Spinal cord (tissue), 10 donors: ENCODE results near the gene PLS1. TPM values are rescaled to one million over a fixed set of nuclear protein-coding genes. Genes with fewer than 3 reads are reported as not detected.

ENCODE experiments used
- DNase-seq, 6 donors: peaks; one replicate each; pipeline versions ENCODE4 v3.0.0 to v3.0.0-alpha.2; 2013 to 2015; ENCODE audit warnings: low spot score in 6 of 6, low read depth in 4 of 6
- H3K27ac ChIP-seq: one replicate; pipeline ENCODE4 v1.5.1; 2013; ENCODE audit warnings: low read depth, low read length, control low read depth
- H3K27me3 ChIP-seq: one replicate; pipeline ENCODE4 v1.6.1; 2013; ENCODE audit warnings: low read length; ENCODE audit not compliant: control insufficient read depth, insufficient read depth
- H3K36me3 ChIP-seq: one replicate; pipeline ENCODE4 v1.6.1; 2013; ENCODE audit warnings: low read length; ENCODE audit not compliant: control insufficient read depth, insufficient read depth
- H3K4me1 ChIP-seq: one replicate; pipeline ENCODE4 v1.6.1; 2013; ENCODE audit warnings: low read length; ENCODE audit not compliant: control insufficient read depth, insufficient read depth
- H3K4me3 ChIP-seq: one replicate; pipeline ENCODE4 v1.5.1; 2013; ENCODE audit warnings: low read depth, low read length, control low read depth
- H3K9me3 ChIP-seq: one replicate; pipeline ENCODE4 v1.6.1; 2013; ENCODE audit warnings: low read length; ENCODE audit not compliant: control insufficient read depth, insufficient read depth
- WGBS: methylation state at CpG from one replicate; pipeline ENCODE4 v1.1.5; 2013; ENCODE audit warnings: missing lambda C conversion rate; ENCODE audit not compliant: insufficient coverage; 5-methylcytosine and 5-hydroxymethylcytosine counted together
- polyA plus RNA-seq, 2 donors: library from polyadenylated mRNA; unstranded; fragments of 120-200 nt; gene quantifications; one replicate each; pipeline ENCODE4 v1.2.1, GENCODE V29; 2013; ENCODE audit not compliant: insufficient read length in 2 of 2
- total RNA-seq, 2 donors: library from RNA; depleted of rRNA in 1 of 2; stranded (reverse); fragments of 120-200 nt in 1 of 2; fragments of >200 nt in 1 of 2; gene quantifications; one replicate each; pipeline versions ENCODE4 v1.2.3 to v1.2.4, GENCODE V29; 2013 to 2014
- donor health status: healthy.

Gene PLS1
- total and polyA plus RNA-seq, 4 donors, result 3.1 to 4.7 (median 3.6) TPM

GRCh38 chr3:142646020-142646785 is 50.0 kb downstream of the PLS1 start:
- Histone ChIP-seq H3K27me3 (no peaks in the 10 kb centered on the region), H3K36me3 (no peaks in the 10 kb centered on the region)
- 89% methylated on average over 3 of the region's 5 CpGs for WGBS

GRCh38 chr3:142647856-142648255 is 51.7 kb downstream of the PLS1 start:
- no peak for DNase-seq
- 75% methylated on average over 1 of the region's 1 CpG for WGBS
- H3K4me1 ChIP-seq, result no peaks in the 10 kb centered on the region
- no peak overlapping the region for H3K27ac ChIP-seq
- no peaks in the 10 kb centered on the region for H3K9me3 ChIP-seq
- no peak overlapping the region for H3K4me3 ChIP-seq
- no peaks in the 10 kb centered on the region for H3K27me3 ChIP-seq
- H3K36me3 ChIP-seq, result no peaks in the 10 kb centered on the region

More at GRCh38 chr3:142646020-142646785, 50.0 kb downstream of the PLS1 start:
- H3K4me1 ChIP-seq, result no peaks in the 10 kb centered on the region
- H3K4me3 ChIP-seq, result no peak overlapping the region
- H3K27ac ChIP-seq, result no peak overlapping the region
- no peak for DNase-seq
- H3K9me3 ChIP-seq, result no peaks in the 10 kb centered on the region

DNA sequence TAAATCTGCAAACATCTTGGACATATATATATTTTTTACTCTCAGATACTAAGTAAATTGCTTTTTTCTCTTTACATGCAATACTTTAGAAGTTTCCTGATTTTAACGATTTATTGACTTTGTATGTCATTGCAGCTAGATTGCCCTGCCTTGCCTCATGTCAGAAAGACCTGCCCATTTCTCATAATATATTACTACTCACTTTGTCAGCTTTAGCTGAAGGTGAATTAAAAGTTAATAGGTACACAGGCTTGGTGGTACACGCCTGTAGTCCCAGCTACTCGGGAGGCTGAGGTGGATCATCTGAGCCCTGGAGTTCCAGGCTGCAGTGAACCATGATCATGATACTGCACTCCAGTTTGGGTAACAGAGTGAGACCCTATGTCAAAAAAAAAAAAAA is 52.8 kb downstream of the PLS1 start:
- Histone ChIP-seq H3K4me3 (no peak overlapping the region), H3K27me3 (no peaks in the 10 kb centered on the region), H3K4me1 (no peaks in the 10 kb centered on the region), H3K36me3 (no peaks in the 10 kb centered on the region), H3K9me3 (no peaks in the 10 kb centered on the region), H3K27ac (no peak overlapping the region)
- 75% methylated on average over 2 of the region's 3 CpGs for WGBS
- DNase-seq, result no peak

GRCh38 chr3:142650001-142650693 is 54.0 kb downstream of the PLS1 start:
- Histone ChIP-seq H3K4me1 (no peaks in the 10 kb centered on the region), H3K4me3 (no peak overlapping the region), H3K9me3 (no peaks in the 10 kb centered on the region), H3K27me3 (no peaks in the 10 kb centered on the region), H3K36me3 (no peaks in the 10 kb centered on the region), H3K27ac (no peak overlapping the region)
- DNase-seq, result peak in 2 of 6 donors; percentile 6 to 7
- WGBS, result 19% methylated on average over 2 of the region's 6 CpGs

DNA sequence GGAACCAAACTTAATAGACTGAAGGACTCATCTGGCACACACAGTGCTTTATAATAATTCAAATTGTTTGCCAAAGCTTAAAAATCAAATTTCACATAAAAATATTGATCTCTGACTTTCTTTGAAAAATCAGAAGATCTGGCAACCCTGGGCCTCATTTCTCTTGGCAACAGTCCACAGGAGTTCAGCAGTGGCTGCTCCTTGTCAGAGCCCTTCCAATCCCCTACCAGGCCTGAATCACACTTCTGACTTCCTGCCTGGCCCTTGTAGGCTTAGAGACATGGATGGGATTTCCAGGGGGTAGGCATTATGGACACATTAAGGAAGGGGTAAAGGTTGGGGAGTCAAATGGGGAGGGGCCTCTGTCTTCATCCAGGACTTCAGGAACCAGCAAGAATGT is 55.5 kb downstream of the PLS1 start:
- H3K4me1 ChIP-seq, result no peaks in the 10 kb centered on the region
- H3K27me3 ChIP-seq, result no peaks in the 10 kb centered on the region
- H3K4me3 ChIP-seq, result no peak overlapping the region
- DNase-seq, result no peak
- no peaks in the 10 kb centered on the region for H3K9me3 ChIP-seq
- no peaks in the 10 kb centered on the region for H3K36me3 ChIP-seq
- H3K27ac ChIP-seq, result no peak overlapping the region

GRCh38 chr3:142652826-142653292 is 56.7 kb downstream of the PLS1 start:
- no peaks in the 10 kb centered on the region for H3K36me3 ChIP-seq
- 100% methylated on average over 1 of the region's 8 CpGs for WGBS
- H3K27me3 ChIP-seq, result no peaks in the 10 kb centered on the region
- DNase-seq, result no peak
- no peaks in the 10 kb centered on the region for H3K4me1 ChIP-seq
- no peak overlapping the region for H3K4me3 ChIP-seq
- no peaks in the 10 kb centered on the region for H3K9me3 ChIP-seq
- H3K27ac ChIP-seq, result no peak overlapping the region

DNA sequence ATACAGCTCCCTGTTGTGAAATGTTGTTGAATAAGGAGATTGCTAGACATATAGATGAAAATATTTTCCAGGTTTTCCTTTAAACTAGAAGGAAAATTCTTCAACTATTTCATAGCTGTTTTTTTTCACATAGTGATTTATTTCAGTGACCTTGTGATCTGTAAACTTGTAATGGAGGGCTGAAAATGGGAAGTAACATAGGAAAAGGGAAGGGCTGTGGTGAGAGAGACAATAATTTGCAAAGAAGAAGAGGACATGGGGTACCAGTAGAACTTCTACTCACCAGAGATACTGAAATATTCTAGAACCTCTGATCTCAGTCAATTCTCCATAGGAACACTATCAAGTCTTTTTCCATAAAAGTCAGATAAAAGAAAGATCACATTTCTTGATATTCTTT is 60.4 kb downstream of the PLS1 start:
- no peak for DNase-seq
- H3K4me1 ChIP-seq, result no peaks in the 10 kb centered on the region

DNA sequence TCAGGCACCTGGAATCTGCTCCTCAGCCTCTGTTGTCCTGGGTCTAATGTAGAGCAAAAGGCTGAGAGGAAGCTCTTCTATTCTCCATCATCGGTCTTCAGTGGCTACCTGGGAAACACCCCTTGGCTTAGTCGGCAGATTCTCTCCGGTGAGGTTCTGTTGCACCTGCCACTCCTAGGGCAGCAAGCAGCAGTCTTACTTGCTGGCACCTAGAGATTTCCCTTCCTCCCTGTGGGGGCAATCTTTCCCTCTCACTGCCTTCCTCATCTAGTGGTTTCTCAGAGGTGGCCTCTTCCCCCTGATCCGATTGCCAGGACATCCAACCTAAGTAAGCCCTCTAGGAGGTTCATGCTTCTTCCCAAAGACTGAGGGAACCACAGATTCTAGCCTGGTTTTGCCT is 60.8 kb downstream of the PLS1 start:
- no peaks in the 10 kb centered on the region for H3K4me1 ChIP-seq
- no peak overlapping the region for H3K4me3 ChIP-seq
- no peaks in the 10 kb centered on the region for H3K27me3 ChIP-seq
- H3K27ac ChIP-seq, result no peak overlapping the region
- H3K36me3 ChIP-seq, result no peaks in the 10 kb centered on the region
- no peaks in the 10 kb centered on the region for H3K9me3 ChIP-seq
- whole genome bisulfite sequencing, result 91% methylated on average over 4 of the region's 4 CpGs
- DNase-seq, result no peak

More for the DNA sequence above, 60.4 kb downstream of the PLS1 start:
- no peak overlapping the region for H3K4me3 ChIP-seq
- H3K27ac ChIP-seq, result no peak overlapping the region
- H3K36me3 ChIP-seq, result no peaks in the 10 kb centered on the region
- H3K9me3 ChIP-seq, result no peaks in the 10 kb centered on the region
- H3K27me3 ChIP-seq, result no peaks in the 10 kb centered on the region

DNA sequence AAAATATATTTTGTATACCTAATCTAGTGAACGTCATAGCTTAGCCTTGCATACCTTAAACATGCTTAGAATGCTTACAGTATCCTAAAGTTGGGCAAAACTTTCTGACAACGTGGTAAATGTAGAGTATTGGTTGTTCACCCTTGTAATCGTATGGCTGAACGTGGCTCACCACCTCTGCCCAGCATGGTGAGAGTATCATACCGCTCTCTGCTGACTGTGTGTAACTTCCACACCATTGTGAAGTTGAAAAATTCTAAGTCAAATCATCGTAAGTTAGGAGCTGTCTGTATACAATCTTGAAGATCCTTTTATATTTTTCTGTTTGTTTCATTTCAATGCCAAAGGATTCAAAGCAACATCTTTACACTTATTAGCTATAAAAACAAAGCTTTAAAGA is 64.2 kb downstream of the PLS1 start:
- H3K27ac ChIP-seq, result no peak overlapping the region
- no peak for DNase-seq
- no peaks in the 10 kb centered on the region for H3K4me1 ChIP-seq
- H3K4me3 ChIP-seq, result no peak overlapping the region
- no peaks in the 10 kb centered on the region for H3K9me3 ChIP-seq
- H3K27me3 ChIP-seq, result no peaks in the 10 kb centered on the region
- whole genome bisulfite sequencing, result no CpG with 5 or more reads among the region's 6 CpGs
- no peaks in the 10 kb centered on the region for H3K36me3 ChIP-seq

DNA sequence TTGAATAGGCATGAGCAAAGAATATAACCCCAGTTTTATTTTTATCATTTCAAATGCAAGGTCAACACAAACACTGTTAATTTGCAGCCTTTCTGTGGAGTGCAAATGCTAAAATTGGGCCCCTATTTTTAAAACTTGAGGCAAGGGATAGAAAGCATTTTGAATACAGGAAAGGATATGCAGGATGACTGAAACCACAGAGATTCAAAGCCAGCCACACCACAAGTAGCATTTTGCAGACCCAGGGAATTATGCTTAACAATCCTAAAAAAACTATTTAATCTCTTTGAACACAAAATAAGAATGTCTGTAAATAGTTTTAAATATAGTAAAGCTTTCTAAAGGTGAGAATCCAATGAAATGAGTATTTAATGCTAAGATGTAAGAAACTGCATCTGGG is 64.7 kb downstream of the PLS1 start:
- Histone ChIP-seq H3K4me3 (no peak overlapping the region), H3K27me3 (no peaks in the 10 kb centered on the region), H3K9me3 (no peaks in the 10 kb centered on the region), H3K4me1 (no peaks in the 10 kb centered on the region), H3K27ac (no peak overlapping the region), H3K36me3 (no peaks in the 10 kb centered on the region)
- no peak for DNase-seq
